Subcutaneous abdominal adipose tissue (tissue), 5 donors: ENCODE measurements around the gene NT5DC3.
"Not testable (repeated sequence)": the region's sequence is repeated elsewhere in the genome, so short reads cannot be mapped to it uniquely, and the experiment has no call there.

Experiments
- H3K27ac ChIP-seq: one replicate; pipeline ENCODE4 v1.7.0; 2013; ENCODE audit warnings: low read depth, mild to moderate bottlenecking, inconsistent platforms, low read length, moderate library complexity
- H3K27me3 ChIP-seq, 5 donors: one replicate each; pipeline ENCODE4 v1.7.0; 2013; ENCODE audit warnings: low read length in 5 of 5, inconsistent platforms in 1 of 5; ENCODE audit not compliant: control insufficient read depth in 5 of 5, insufficient read depth in 4 of 5
- H3K36me3 ChIP-seq, 5 donors: one replicate each; pipeline ENCODE4 v1.7.0; 2013; ENCODE audit warnings: low read length in 5 of 5; ENCODE audit not compliant: control insufficient read depth in 5 of 5, insufficient read depth in 5 of 5
- H3K4me1 ChIP-seq, 5 donors: one replicate each; pipeline ENCODE4 v1.7.0; 2013; ENCODE audit warnings: low read length in 5 of 5, mild to moderate bottlenecking in 3 of 5, moderate library complexity in 1 of 5; ENCODE audit not compliant: control insufficient read depth in 5 of 5, insufficient read depth in 5 of 5
- H3K4me3 ChIP-seq, 5 donors: one replicate each; pipeline ENCODE4 v1.7.0; 2013; ENCODE audit warnings: low read length in 5 of 5, low read depth in 1 of 5
- H3K9ac ChIP-seq, 5 donors: one replicate each; pipeline ENCODE4 v1.7.0; 2013; ENCODE audit warnings: low read length in 5 of 5, mild to moderate bottlenecking in 4 of 5, moderate library complexity in 3 of 5
- H3K9me3 ChIP-seq, 5 donors: one replicate each; pipeline ENCODE4 v1.7.0; 2013; ENCODE audit warnings: low read length in 5 of 5; ENCODE audit not compliant: control insufficient read depth in 5 of 5
- donor health status: healthy.
- donor health status: healthy.
- donor health status: healthy.
- donor health status: healthy.
- donor health status: healthy.

Gene NT5DC3

DNA sequence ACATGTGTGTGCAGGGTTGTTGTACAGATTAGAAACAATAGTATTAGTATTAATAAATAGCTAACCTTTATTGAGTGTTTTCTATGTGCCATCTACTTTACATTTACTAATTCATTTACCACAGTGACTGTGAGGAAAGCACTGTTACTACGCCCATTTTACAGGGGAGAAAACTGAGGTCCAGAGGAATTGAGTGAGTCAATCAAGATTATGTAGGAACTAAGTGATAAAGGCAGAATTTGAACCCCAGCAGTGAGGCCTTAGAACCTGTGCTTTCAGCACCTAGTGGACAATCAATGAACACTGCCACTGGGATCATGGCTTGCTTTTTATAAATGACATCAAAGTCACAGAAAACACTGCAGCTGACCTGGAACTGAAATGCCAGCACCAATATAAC, 28.2 kb downstream of the NT5DC3 start:
- H3K4me3 ChIP-seq, result no peak overlapping the region
- no peak overlapping the region for H3K9ac ChIP-seq
- H3K4me1 ChIP-seq, result peaks cover 2 to 12% (median 7%) of the 10 kb centered on the region in 5 donors

DNA sequence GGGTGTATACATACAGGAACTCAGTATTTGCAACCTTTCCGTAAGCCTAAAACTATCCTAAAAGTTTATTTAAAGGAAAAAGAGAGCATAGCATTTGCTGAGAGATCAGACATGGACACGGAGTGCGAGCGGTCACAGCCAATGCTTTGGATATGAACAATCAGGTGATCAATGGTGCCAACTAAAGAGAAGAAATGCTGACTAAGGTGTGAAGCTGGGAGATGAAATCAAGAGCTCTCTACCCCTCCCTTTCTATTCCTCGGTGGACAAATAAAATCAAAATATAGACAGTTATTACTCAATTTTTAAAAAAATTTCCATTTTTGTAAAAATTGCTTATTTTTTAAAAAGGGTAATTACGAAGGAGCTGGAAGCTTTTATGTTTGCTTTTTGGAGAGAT, 29.2 kb downstream of the NT5DC3 start:
- Histone ChIP-seq H3K9me3 (no peaks in the 10 kb centered on the region), H3K4me1 (peaks cover 2 to 12% (median 10%) of the 10 kb centered on the region in 5 donors), H3K27me3 (no peaks in the 10 kb centered on the region), H3K4me3 (no peak overlapping the region), H3K36me3 (peaks cover 0 to 8% (median 0%) of the 10 kb centered on the region in 5 donors), H3K9ac (no peak overlapping the region), H3K27ac (no peak overlapping the region)

More for the DNA sequence above, 28.2 kb downstream of the NT5DC3 start:
- Histone ChIP-seq H3K27me3 (no peaks in the 10 kb centered on the region), H3K9me3 (no peaks in the 10 kb centered on the region), H3K36me3 (peaks cover 0 to 6% (median 0%) of the 10 kb centered on the region in 5 donors), H3K27ac (no peak overlapping the region)

DNA sequence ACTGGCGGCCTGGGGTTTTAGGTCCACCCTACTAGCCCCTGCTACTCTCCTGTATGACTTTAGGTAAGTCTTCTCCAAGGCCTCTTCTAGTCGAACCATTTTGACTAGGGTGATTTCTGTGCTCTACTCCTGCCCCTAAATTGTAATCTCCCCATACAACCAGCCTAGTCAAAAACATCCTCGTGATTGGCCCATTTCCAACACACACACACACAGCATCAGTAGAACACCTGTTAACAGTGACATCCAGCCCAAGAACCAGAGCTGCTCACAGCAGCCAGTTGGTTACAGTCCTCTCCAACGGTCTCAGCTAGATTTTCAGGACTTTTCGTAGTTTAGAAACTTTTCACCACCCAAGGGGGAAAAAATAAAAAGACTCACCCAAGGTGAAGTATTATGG, 30.9 kb downstream of the NT5DC3 start:
- Histone ChIP-seq H3K9me3 (no peaks in the 10 kb centered on the region), H3K36me3 (peaks cover 0 to 8% (median 0%) of the 10 kb centered on the region in 5 donors), H3K4me3 (no peak overlapping the region), H3K27me3 (no peaks in the 10 kb centered on the region), H3K9ac (no peak overlapping the region), H3K4me1 (peaks cover 2 to 12% (median 12%) of the 10 kb centered on the region in 5 donors), H3K27ac (no peak overlapping the region)

DNA sequence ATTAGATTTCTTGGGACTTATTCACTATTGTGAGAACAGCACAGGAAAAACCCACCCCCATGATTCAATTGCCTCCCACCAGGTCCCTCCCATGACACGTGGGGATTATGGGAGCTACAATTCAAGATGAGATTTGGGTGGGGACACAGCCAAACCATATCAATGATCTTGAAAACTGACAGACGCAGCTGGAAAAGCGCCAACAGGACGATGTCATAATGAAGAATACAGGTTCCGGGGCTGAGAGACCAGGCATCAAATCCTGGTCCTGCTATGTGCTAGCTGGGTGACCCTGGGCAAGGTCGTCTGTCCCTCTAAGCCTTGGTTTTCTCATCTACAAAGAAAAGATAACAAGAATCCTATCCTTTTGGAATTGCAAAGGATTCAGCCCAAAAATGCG, 31.4 kb downstream of the NT5DC3 start:
- H3K4me3 ChIP-seq, H3K27ac ChIP-seq, H3K27me3 ChIP-seq, H3K9ac ChIP-seq, H3K9me3 ChIP-seq, H3K36me3 ChIP-seq: not testable (repeated sequence)
- peaks cover 2 to 12% (median 12%) of the 10 kb centered on the region in 5 donors for H3K4me1 ChIP-seq

DNA sequence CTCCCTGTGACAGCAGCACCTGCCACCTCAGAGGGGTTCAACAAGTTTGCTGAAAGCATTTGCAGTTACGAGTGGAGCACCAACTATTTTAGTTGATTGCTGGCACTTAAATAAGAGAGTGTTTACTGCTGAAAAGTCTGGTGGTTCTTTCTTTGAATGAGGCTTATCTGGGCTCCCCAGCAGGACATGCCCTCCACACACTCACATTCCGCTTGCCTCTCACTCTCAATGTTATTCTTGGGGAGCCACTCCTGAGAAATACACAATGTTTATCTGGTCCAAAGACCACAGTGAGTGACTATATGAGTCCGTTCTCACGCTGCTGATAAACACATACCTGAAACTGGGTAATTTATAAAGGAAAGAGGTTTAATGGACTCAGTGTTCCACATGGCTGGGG, 31.9 kb downstream of the NT5DC3 start:
- Histone ChIP-seq H3K9me3 (no peaks in the 10 kb centered on the region), H3K9ac (no peak overlapping the region), H3K27me3 (no peaks in the 10 kb centered on the region), H3K27ac (no peak overlapping the region), H3K4me1 (peaks cover 2 to 9% (median 9%) of the 10 kb centered on the region in 5 donors), H3K4me3 (no peak overlapping the region), H3K36me3 (peaks cover 0 to 8% (median 0%) of the 10 kb centered on the region in 5 donors)

DNA sequence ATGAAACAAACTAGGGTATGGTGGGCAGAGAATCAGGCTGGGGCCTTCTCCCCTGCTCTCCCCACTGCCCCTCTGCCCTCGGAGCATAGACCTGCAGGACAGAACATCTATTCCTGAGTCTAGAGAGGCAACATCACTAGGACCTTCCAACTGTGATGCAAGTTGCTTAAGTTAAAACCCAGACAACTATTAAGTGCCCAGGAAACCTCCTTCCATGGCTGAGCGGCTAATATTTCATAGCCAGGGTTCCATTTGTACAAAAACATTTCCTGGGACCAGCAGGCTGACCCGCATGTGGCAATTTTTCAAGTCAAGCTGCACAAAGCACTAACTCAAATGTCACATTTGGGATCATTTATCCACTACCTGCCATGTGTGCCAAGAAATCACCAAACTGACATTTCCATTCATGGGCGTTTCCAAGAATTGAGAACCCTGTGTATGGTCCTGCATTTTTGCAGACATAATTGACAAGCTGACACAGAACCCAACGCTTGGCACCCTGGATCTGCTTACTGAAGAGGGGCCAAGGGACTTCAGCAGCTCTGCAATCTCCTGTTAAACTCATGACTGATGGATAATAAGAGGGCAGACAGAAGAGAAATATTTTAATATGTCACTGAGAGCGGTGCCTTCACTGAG, 32.7 kb downstream of the NT5DC3 start:
- Histone ChIP-seq H3K9me3 (no peaks in the 10 kb centered on the region), H3K9ac (no peak overlapping the region), H3K36me3 (peaks cover 0 to 8% (median 0%) of the 10 kb centered on the region in 5 donors), H3K4me1 (peaks cover 0 to 4% (median under 1%) of the 10 kb centered on the region in 5 donors), H3K4me3 (no peak overlapping the region), H3K27me3 (no peaks in the 10 kb centered on the region), H3K27ac (no peak overlapping the region)

DNA sequence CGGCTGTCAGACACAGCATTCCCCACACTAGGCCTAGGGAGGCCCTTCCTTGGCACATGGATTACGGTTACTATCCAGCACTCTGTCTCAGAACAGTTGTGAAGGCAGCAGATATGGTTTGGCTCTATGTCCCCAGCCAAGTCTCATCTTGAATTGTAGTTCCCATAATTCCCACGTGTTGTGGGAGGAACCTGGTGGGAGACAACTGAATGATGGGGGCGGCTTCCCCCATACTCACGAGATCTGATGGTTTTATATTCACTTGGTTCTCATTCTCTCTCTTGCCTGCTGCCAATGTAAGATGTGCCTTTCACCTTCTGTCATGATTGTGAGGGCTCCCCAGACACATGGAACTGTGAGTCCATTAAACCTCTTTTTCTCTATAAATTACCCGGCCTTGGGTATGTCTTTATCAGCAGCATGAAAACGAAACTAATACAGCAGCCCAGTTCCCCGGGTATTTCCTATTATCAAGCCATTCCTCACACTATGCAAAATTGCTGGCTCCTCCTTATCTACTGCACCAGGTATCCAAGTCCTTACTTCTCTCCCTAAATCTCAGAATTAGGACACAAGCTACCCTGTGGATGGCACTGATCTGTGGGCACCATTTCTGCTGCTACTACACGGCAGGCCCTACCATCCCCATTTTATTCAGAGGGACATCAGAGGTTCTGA, 33.3 kb downstream of the NT5DC3 start:
- Histone ChIP-seq H3K36me3 (peaks cover 0 to 8% (median 0%) of the 10 kb centered on the region in 5 donors), H3K27ac (no peak overlapping the region), H3K27me3 (no peaks in the 10 kb centered on the region), H3K9ac (no peak overlapping the region), H3K4me1 (peaks cover 0 to 4% (median 0%) of the 10 kb centered on the region in 5 donors), H3K9me3 (no peaks in the 10 kb centered on the region), H3K4me3 (no peak overlapping the region)

DNA sequence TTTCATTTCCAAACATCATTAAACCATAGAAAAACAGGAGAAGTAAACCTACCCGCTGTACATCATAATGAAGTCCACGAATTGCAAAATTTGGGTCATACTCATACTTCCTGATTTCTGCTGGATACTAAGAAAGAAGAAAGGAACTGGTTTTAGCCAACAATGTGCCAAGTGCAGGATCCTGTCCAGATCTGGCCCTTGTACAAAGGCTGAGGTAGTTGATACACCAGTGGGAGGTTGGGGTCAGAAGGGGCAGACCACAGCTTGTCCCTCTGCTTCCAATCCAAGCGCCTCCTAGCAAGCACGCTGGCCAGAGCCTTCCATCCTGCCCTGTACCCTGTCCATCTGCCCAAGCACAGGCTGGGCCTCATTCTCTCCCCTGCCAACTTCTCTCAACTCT, 34.2 kb downstream of the NT5DC3 start:
- Histone ChIP-seq H3K4me1 (peaks cover 0 to 4% (median 0%) of the 10 kb centered on the region in 5 donors), H3K9me3 (no peaks in the 10 kb centered on the region), H3K36me3 (peaks cover 0 to 8% (median 0%) of the 10 kb centered on the region in 5 donors), H3K9ac (no peak overlapping the region), H3K27me3 (no peaks in the 10 kb centered on the region), H3K4me3 (no peak overlapping the region), H3K27ac (no peak overlapping the region)

DNA sequence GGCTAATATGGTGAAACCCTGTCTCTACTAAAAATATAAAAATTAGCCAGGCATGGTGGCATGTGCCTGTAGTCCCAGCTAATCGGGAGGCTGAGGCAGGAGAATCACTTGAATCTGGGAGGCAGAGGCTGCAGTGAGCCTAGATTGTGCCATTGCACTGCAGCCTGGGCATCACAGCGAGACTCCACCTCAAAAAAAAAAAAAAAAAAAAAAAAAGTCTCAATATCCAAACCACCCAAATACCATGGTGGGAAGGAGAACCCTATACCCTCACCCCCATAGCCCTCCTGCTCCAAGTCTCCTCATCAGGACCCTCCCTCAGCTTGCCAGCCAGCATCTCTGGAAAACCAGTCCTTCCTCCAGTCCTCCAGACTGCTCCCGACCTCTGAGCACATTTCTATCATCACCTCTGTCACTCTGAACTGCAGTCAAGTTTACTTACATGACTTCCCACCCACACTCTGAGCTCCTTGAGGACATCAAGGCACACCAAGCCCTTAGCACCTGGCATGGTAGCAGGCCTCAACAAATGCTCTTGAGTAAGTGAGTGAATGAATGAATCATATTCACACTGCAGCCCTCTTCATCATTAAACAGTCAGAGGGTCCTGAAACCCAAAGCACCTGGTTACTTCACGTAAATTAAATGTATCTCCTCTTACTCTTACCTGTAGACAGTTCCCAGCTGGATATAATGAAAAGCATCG, 35.2 kb downstream of the NT5DC3 start:
- Histone ChIP-seq H3K27me3 (no peaks in the 10 kb centered on the region), H3K36me3 (peaks cover 0 to 8% (median 0%) of the 10 kb centered on the region in 5 donors), H3K9me3 (no peaks in the 10 kb centered on the region), H3K4me3 (no peak overlapping the region), H3K9ac (no peak overlapping the region), H3K27ac (no peak overlapping the region), H3K4me1 (peaks cover 0 to 5% (median 1%) of the 10 kb centered on the region in 5 donors)

DNA sequence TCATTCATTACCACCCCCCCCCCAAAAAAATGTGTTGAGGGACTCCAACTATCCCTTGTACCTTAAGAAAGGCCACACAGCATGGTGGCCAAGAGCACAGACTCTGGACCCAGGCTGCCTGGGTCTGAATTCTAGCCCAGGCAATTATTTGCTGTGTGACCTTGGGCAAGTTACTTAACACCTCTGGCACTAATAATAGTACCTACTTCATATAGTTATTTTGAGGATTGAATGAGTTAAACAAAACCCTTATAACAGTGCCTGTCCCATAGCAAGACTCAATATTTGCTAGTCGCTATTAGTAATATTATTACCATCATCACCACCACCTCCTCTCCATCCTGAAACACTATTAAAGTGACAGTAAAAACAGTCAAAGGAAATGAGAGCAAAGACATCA, 37.2 kb downstream of the NT5DC3 start:
- H3K4me3 ChIP-seq, result no peak overlapping the region
- no peaks in the 10 kb centered on the region for H3K9me3 ChIP-seq
- no peak overlapping the region for H3K9ac ChIP-seq
- no peaks in the 10 kb centered on the region for H3K27me3 ChIP-seq
- H3K36me3 ChIP-seq, result peaks cover 0 to 3% (median 0%) of the 10 kb centered on the region in 5 donors
- H3K4me1 ChIP-seq, result peaks cover 0 to 17% (median 12%) of the 10 kb centered on the region in 5 donors
- no peak overlapping the region for H3K27ac ChIP-seq
